ENCODE data around the gene ROR2.

DNA sequence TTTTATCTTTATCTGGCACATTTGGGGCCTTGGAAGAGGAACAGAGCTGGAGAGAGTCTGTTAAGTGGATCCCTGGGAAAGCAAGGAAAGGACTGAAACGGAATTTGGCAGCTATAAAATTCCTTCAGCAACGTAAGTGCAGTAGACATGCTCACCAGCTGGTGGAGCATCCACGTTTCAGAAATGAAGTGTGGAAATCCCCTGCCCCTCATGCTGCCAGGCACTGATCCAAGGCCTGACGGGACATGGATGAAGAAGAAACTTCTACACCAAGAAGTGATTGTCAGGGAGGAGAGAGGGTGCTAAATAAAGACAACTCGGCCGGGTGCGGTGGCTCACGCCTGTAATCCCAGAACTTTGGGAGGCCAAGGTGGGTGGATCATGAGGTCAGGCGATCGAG is 209.3 kb downstream of the ROR2 start:
- TF ChIP-seq, protein P1, sequence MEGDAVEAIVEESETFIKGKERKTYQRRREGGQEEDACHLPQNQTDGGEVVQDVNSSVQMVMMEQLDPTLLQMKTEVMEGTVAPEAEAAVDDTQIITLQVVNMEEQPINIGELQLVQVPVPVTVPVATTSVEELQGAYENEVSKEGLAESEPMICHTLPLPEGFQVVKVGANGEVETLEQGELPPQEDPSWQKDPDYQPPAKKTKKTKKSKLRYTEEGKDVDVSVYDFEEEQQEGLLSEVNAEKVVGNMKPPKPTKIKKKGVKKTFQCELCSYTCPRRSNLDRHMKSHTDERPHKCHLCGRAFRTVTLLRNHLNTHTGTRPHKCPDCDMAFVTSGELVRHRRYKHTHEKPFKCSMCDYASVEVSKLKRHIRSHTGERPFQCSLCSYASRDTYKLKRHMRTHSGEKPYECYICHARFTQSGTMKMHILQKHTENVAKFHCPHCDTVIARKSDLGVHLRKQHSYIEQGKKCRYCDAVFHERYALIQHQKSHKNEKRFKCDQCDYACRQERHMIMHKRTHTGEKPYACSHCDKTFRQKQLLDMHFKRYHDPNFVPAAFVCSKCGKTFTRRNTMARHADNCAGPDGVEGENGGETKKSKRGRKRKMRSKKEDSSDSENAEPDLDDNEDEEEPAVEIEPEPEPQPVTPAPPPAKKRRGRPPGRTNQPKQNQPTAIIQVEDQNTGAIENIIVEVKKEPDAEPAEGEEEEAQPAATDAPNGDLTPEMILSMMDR (IDR thresholded peaks at IDR 0.05) = peak in 2 of 4 experiments; percentile 10 to 12
- no peak for TF ChIP-seq POLR2A (IDR thresholded peaks at IDR 0.05)
